B cell (primary cell): ENCODE results near the gene HDAC7. TPM values are rescaled to one million over a fixed set of nuclear protein-coding genes. Genes with fewer than 3 reads are reported as not detected.
A peak's percentile ranks its signal among the peaks of the same experiment; 100 is the strongest.

ENCODE experiments used
- ATAC-seq: fragments of 200-7000 bp; cut with Tn5 transposase; one replicate; pipeline ENCODE4 v1.10.0; 2021; ENCODE audit warnings: low read depth, mild to moderate bottlenecking, moderate number of reproducible peaks, moderate library complexity
- CTCF ChIA-PET: fragments of 350-600 bp; sonication (Branson Sonifier 250); formaldehyde crosslinking; loops from one replicate; lab custom pipeline; 2021; ENCODE audit warnings: antibody characterized with exemption, inconsistent platforms; lab: Charles Lee
- POLR2A ChIA-PET: fragments of 350-600 bp; sonication (Branson Sonifier 250); formaldehyde crosslinking; loops from one replicate; lab custom pipeline; 2021; ENCODE audit warnings: antibody characterized with exemption; lab: Charles Lee
- DNase-seq: peaks from one replicate; pipeline ENCODE4 v3.0.0; 2013
- H2AFZ ChIP-seq: 2 replicates; pipeline ENCODE4 v1.6.1; 2012; ENCODE audit warnings: mild to moderate bottlenecking, low read depth, low read length; ENCODE audit not compliant: insufficient read depth, poor library complexity, severe bottlenecking
- H3K27ac ChIP-seq, 2 donors: 1 replicate in 1 of 2; 2 replicates in 1 of 2; pipeline ENCODE4 v1.5.1; 2012 to 2013; ENCODE audit warnings: low read length in 2 of 2, mild to moderate bottlenecking in 2 of 2, moderate library complexity in 1 of 2
- H3K27me3 ChIP-seq, 4 experiments: fragments of 200-600 bp in 1 of 4; sonication (generic) in 1 of 4; replicated peaks in 1 of 4; 1 replicate in 2 of 4; 2 replicates in 2 of 4; pipeline versions ENCODE4 v1.6.1 to v1.7.0; 2013 to 2016; ENCODE audit warnings: low read length in 3 of 4, mild to moderate bottlenecking in 2 of 4, mixed read lengths in 1 of 4, moderate library complexity in 1 of 4; ENCODE audit not compliant: insufficient read depth in 4 of 4, control insufficient read depth in 3 of 4; ENCODE audit errors: control extremely low read depth in 1 of 4
- H3K36me3 ChIP-seq, 2 experiments: replicated peaks in 1 of 2; 1 replicate in 1 of 2; 2 replicates in 1 of 2; pipeline versions ENCODE4 v1.6.1 to v1.7.1; 2013; ENCODE audit warnings: low read length in 1 of 2; ENCODE audit not compliant: insufficient read depth in 2 of 2, control insufficient read depth in 1 of 2; ENCODE audit errors: control extremely low read depth in 1 of 2, extremely low read depth in 1 of 2
- H3K4me1 ChIP-seq, 2 donors: fragments of 200-600 bp in 1 of 2; sonication (generic) in 1 of 2; 1 replicate in 1 of 2; 2 replicates in 1 of 2; pipeline versions ENCODE4 v1.5.1 to v1.6.1; 2013 to 2017; ENCODE audit warnings: low read length in 2 of 2; ENCODE audit not compliant: control insufficient read depth in 2 of 2, insufficient read depth in 2 of 2
- H3K4me2 ChIP-seq: replicated peaks from 2 replicates; pipeline ENCODE3; 2012; ENCODE audit warnings: mild to moderate bottlenecking, low read depth, low read length; ENCODE audit not compliant: poor library complexity, severe bottlenecking
- H3K4me3 ChIP-seq, 5 experiments: fragments of 200-600 bp in 1 of 5; sonication (generic) in 1 of 5; 1 replicate in 3 of 5; 2 replicates in 2 of 5; pipeline versions ENCODE4 v1.5.1 to v1.7.0; 2011 to 2016; ENCODE audit warnings: low read length in 4 of 5, mild to moderate bottlenecking in 4 of 5, low read depth in 2 of 5, control low read depth in 1 of 5, moderate library complexity in 1 of 5; ENCODE audit not compliant: insufficient read depth in 1 of 5; ENCODE audit errors: control extremely low read depth in 1 of 5, extremely low read depth in 1 of 5
- H3K79me2 ChIP-seq: fragments of 200-600 bp; sonication (generic); one replicate; pipeline ENCODE4 v1.6.0; 2016; ENCODE audit warnings: low read length; ENCODE audit not compliant: control insufficient read depth, insufficient read depth
- H3K9ac ChIP-seq: fragments of 200-600 bp; sonication (generic); 2 replicates; pipeline ENCODE4 v1.6.1; 2017; ENCODE audit warnings: mild to moderate bottlenecking, low read length, moderate library complexity
- H3K9me3 ChIP-seq, 3 donors: one replicate each; pipeline versions ENCODE4 v1.6.1 to v1.7.1; 2013; ENCODE audit warnings: low read length in 2 of 3; ENCODE audit not compliant: control insufficient read depth in 2 of 3, insufficient read depth in 1 of 3; ENCODE audit errors: control extremely low read depth in 1 of 3
- H4K20me1 ChIP-seq: 2 replicates; pipeline ENCODE4 v1.6.0; 2012; ENCODE audit warnings: mild to moderate bottlenecking, low read length; ENCODE audit not compliant: insufficient read depth, control insufficient read depth, poor library complexity, severe bottlenecking
- H3K27ac Mint-ChIP-seq: one replicate; pipeline ENCODE4 v1.8.0; 2021; ENCODE audit warnings: mixed read lengths
- H3K27me3 Mint-ChIP-seq: one replicate; pipeline ENCODE4 v1.8.0; 2021; ENCODE audit warnings: mixed read lengths
- H3K4me1 Mint-ChIP-seq: one replicate; pipeline ENCODE4 v1.8.0; 2021; ENCODE audit warnings: mixed read lengths
- H3K4me3 Mint-ChIP-seq: one replicate; pipeline ENCODE4 v1.8.0; 2021; ENCODE audit warnings: mixed read lengths
- H3K9me3 Mint-ChIP-seq: one replicate; pipeline ENCODE4 v1.8.0; 2022; ENCODE audit warnings: mixed read lengths; ENCODE audit not compliant: insufficient read depth
- CTCF ChIP-seq: fragments of 200-600 bp; IDR thresholded peaks from one replicate; pipeline ENCODE4 v1.8.0; 2022; ENCODE audit warnings: antibody characterized with exemption, mild to moderate bottlenecking
- EZH2 ChIP-seq: IDR thresholded peaks from 2 replicates; pipeline ENCODE4 v1.6.1; 2012; ENCODE audit warnings: borderline replicate concordance, low read depth, mild to moderate bottlenecking, moderate library complexity, low read length; ENCODE audit not compliant: insufficient read depth, poor library complexity, severe bottlenecking
- WGBS: methylation state at CpG from one replicate; pipeline ENCODE4 v1.1.5; 2013; ENCODE audit warnings: missing lambda C conversion rate; ENCODE audit not compliant: insufficient coverage; 5-methylcytosine and 5-hydroxymethylcytosine counted together
- intact Hi-C: fragments of 100-400 bp; cut with micrococcal nuclease; formaldehyde crosslinking; loops from one replicate; pipeline ENCODE4 v1.10.0; 2022
- polyA plus RNA-seq: library from polyadenylated mRNA; depleted of rRNA; stranded (reverse); fragments of >200 nt; gene quantifications from 2 replicates; pipeline ENCODE4 v1.2.3, GENCODE V29; 2012
- total RNA-seq, 2 donors: library from RNA; stranded (reverse); fragments of 120-200 nt in 1 of 2; gene quantifications; 1 replicate in 1 of 2; 2 replicates in 1 of 2; pipeline versions ENCODE4 v1.2.3 to v1.2.4, GENCODE V29; 2013 to 2022

Gene HDAC7
- total and polyA plus RNA-seq, 2 donors (not counting 1 experiment from before 2014, with no cell fraction given) = 87.2 to 178 TPM

- no peaks in the 10 kb centered on the region for H3K27me3 ChIP-seq
- intact Hi-C loops = loop anchor here (1.0 to 2.0 kb wide), 2 partner anchors 26 to 34 kb away; partner anchors contain the start of gene RPAP3
- H3K4me1 ChIP-seq = peaks cover 29 to 46% of the 10 kb centered on the region in 2 donors
- peak overlapping the region; percentile 63 to 69 for H3K27ac ChIP-seq
- ATAC-seq (peak; percentile 58), DNase-seq (peak; percentile 63)
- ChIA-PET POLR2A (interaction anchor here (1.0 to 5.7 kb wide), 9 partner anchors 15 to 97 kb away, joined by 3 to 43 read pairs (median 4); partner anchors contain the start of genes ENDOU and RAPGEF3), CTCF (interaction anchor here (0.7 to 15.0 kb wide), 16 partner anchors 11 to 98 kb away, joined by 3 to 515 read pairs (median 14); partner anchors contain the start of genes ENDOU, HDAC7, RAPGEF3 and RPAP3)
- WGBS = 10% methylated on average over 16 of the region's 21 CpGs
- Mint-ChIP-seq H3K27me3 (no peaks in the 10 kb centered on the region), H3K9me3 (no peaks in the 10 kb centered on the region), H3K27ac (peak overlapping the region; percentile 82), H3K4me3 (peak overlapping the region; percentile 79), H3K4me1 (peaks cover 50% of the 10 kb centered on the region)
- H3K36me3 ChIP-seq = no peaks in the 10 kb centered on the region
- peak overlapping the region; percentile 39 for H3K9ac ChIP-seq
- H4K20me1 ChIP-seq = no peaks in the 10 kb centered on the region
- H2AFZ ChIP-seq = peak overlapping the region; percentile 68
- H3K9me3 ChIP-seq = peaks cover 0 to 9% (median 0%) of the 10 kb centered on the region in 3 donors
- no peaks in the 10 kb centered on the region for H3K79me2 ChIP-seq
- TF ChIP-seq CTCF (no peak), EZH2 (no peak)
- peak overlapping the region; percentile 72 for H3K4me2 ChIP-seq
- peak overlapping the region in 3 of 5 experiments; percentile 12 to 39 (median 14) for H3K4me3 ChIP-seq
Measured at GRCh38 chr12:47740606-47741339, 78.9 kb downstream of the HDAC7 start.
